OCI-LY7 (cell line): ENCODE results near the gene CEP19.

Experiments
- CTCF ChIP-seq: fragments of 200-600 bp; sonication (generic); conservative IDR thresholded peaks from 2 replicates; pipeline ENCODE4 v1.5.1; 2014; ENCODE audit warnings: mild to moderate bottlenecking, antibody characterized with exemption, low read length, moderate library complexity, mixed read lengths
- EZH2phosphoT487 ChIP-seq: fragments of 200-600 bp; sonication (generic); IDR thresholded peaks from 2 replicates; pipeline ENCODE4 v1.6.1; 2018; ENCODE audit warnings: low read depth, borderline replicate concordance, mild to moderate bottlenecking, mixed run types, antibody characterized with exemption, low read length, moderate library complexity, mixed read lengths

GRCh38 chr3:196721097-196721496 is 9.0 kb upstream of the CEP19 start:
- TF ChIP-seq CTCF (no peak), EZH2phosphoT487 (no peak)
